Smooth muscle cell (in vitro differentiated cells): ENCODE measurements around the gene ARHGAP45. TPM values are rescaled to one million over a fixed set of nuclear protein-coding genes. Genes with fewer than 3 reads are reported as not detected.

Experiments
- DNase-seq: peaks from one replicate; lab custom pipeline; 2025; ENCODE audit not compliant: unreplicated experiment; lab: John Stamatoyannopoulos, UW
- H2AFZ ChIP-seq: fragments of 200-600 bp; sonication (generic); 2 replicates; pipeline ENCODE4 v1.6.0; 2016; ENCODE audit warnings: antibody characterized with exemption, low read depth, mild to moderate bottlenecking
- H3F3A ChIP-seq: fragments of 200-600 bp; sonication (generic); 2 replicates; pipeline ENCODE4 v1.6.0; 2017; ENCODE audit warnings: antibody characterized with exemption, low read depth
- H3K27ac ChIP-seq: fragments of 200-600 bp; sonication (generic); 2 replicates; pipeline ENCODE4 v1.5.1; 2016; ENCODE audit warnings: low read depth, mild to moderate bottlenecking
- H3K27me3 ChIP-seq: fragments of 200-600 bp; sonication (generic); 2 replicates; pipeline ENCODE4 v1.6.1; 2016; ENCODE audit warnings: low read depth, mild to moderate bottlenecking
- H3K36me3 ChIP-seq: fragments of 200-600 bp; sonication (generic); 2 replicates; pipeline ENCODE4 v1.5.1; 2016; ENCODE audit warnings: low read depth
- H3K4me1 ChIP-seq: fragments of 200-600 bp; sonication (generic); 2 replicates; pipeline ENCODE4 v1.5.1; 2016; ENCODE audit warnings: low read depth
- H3K4me2 ChIP-seq: fragments of 200-600 bp; sonication (generic); 2 replicates; pipeline ENCODE4 v1.6.0; 2016; ENCODE audit warnings: mild to moderate bottlenecking
- H3K4me3 ChIP-seq: fragments of 200-600 bp; sonication (generic); 2 replicates; pipeline ENCODE4 v1.5.1; 2016; ENCODE audit warnings: mild to moderate bottlenecking
- H3K79me2 ChIP-seq: fragments of 200-600 bp; sonication (generic); 2 replicates; pipeline ENCODE4 v1.6.0; 2016; ENCODE audit warnings: low read depth, mild to moderate bottlenecking
- H3K9ac ChIP-seq: fragments of 200-600 bp; sonication (generic); 2 replicates; pipeline ENCODE4 v1.6.0; 2016; ENCODE audit warnings: low read depth
- H3K9me3 ChIP-seq: fragments of 200-600 bp; sonication (generic); replicated peaks from 2 replicates; pipeline ENCODE4 v1.5.1; 2016; ENCODE audit warnings: low read depth
- H4K20me1 ChIP-seq: fragments of 200-600 bp; sonication (generic); 2 replicates; pipeline ENCODE4 v1.6.0; 2016; ENCODE audit warnings: low read depth
- CTCF ChIP-seq: fragments of 200-600 bp; sonication (generic); IDR thresholded peaks from 2 replicates; pipeline ENCODE4 v1.5.1; 2017; ENCODE audit warnings: borderline replicate concordance, mild to moderate bottlenecking, antibody characterized with exemption; ENCODE audit not compliant: insufficient read depth, poor library complexity, severe bottlenecking
- WGBS: methylation state at CpG from one replicate; pipeline ENCODE4 v1.1.7; 2016; ENCODE audit warnings: low lambda C conversion rate; 5-methylcytosine and 5-hydroxymethylcytosine counted together
- polyA plus RNA-seq: library from polyadenylated mRNA; unstranded; fragments of >200 nt; fragmentation: Nextera tagmentation; extraction: Ambion mirVana; gene quantifications from 2 replicates; pipeline ENCODE4 v1.2.1, GENCODE V29; 2016
- total RNA-seq: library from RNA; depleted of rRNA; stranded (reverse); fragments of >200 nt; gene quantifications from 2 replicates; pipeline ENCODE4 v1.2.3, GENCODE V29; 2014

Gene ARHGAP45
- total and polyA plus RNA-seq, 2 experiments from 2014 or later, result 4.4 to 8.0 TPM

- no peak overlapping the region for H3K4me3 ChIP-seq
- H3K27ac ChIP-seq, result no peak overlapping the region
- no peaks in the 10 kb centered on the region for H3K4me1 ChIP-seq
- peaks cover 14% of the 10 kb centered on the region for H3K36me3 ChIP-seq
- H3K79me2 ChIP-seq, result no peaks in the 10 kb centered on the region
- no peak overlapping the region for H3K4me2 ChIP-seq
- H3F3A ChIP-seq, result no peaks in the 10 kb centered on the region
- WGBS, result 92% methylated on average over 17 of the region's 17 CpGs
- H3K9ac ChIP-seq, result no peak overlapping the region
- peaks cover 4% of the 10 kb centered on the region for H3K9me3 ChIP-seq
- H2AFZ ChIP-seq, result no peak overlapping the region
- no peaks in the 10 kb centered on the region for H3K27me3 ChIP-seq
- H4K20me1 ChIP-seq, result no peaks in the 10 kb centered on the region
- no peak for DNase-seq
- TF ChIP-seq CTCF, result no peak
Observed at GRCh38 chr19:1051791-1052190, 15.2 kb upstream of the ARHGAP45 start.

DNA sequence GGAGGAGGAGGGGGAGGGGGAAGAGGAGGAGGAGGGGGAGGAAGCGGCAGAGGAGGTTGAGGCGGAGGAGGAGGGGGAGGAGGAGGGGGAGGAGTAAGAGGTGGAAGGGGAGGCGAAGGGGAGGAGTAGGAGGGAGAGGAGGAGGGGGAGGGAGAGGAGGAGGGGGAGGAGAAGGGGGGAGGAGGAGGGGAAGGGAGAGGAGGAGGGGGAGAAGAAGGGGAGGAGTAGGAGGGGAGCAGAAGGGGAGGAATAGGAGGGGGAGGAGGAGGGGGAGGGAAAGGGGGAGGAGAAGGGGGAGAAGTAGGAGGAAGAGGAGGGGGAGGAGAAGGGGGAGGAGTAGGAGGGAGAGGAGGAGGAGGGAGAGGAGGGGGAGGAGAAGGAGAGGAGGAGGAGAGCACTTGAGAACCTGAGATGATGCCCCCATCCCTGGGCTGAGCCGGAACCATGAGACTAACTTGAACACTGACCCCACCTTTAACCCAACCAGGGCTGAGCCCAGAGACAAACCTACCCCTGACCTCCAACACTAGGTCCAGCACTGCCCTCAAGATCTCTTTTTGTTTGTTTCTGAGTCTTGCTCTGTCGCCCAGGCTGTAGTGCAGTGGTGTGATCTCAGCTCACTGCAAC lies 14.5 kb upstream of the ARHGAP45 start:
- Histone ChIP-seq H3K27me3 (no peaks in the 10 kb centered on the region), H3K36me3 (peaks cover 20% of the 10 kb centered on the region), H2AFZ (no peak overlapping the region), H3K27ac (no peak overlapping the region), H3K9ac (no peak overlapping the region), H3K9me3 (peaks cover 11% of the 10 kb centered on the region), H3K4me3 (no peak overlapping the region), H4K20me1 (no peaks in the 10 kb centered on the region), H3K4me2 (no peak overlapping the region), H3F3A (no peaks in the 10 kb centered on the region), H3K4me1 (no peaks in the 10 kb centered on the region), H3K79me2 (no peaks in the 10 kb centered on the region)
- 79% methylated on average over 1 of the region's 5 CpGs for WGBS
- DNase-seq, result no peak
- TF ChIP-seq CTCF, result no peak

- peaks cover 17% of the 10 kb centered on the region for H3K9me3 ChIP-seq
- no peak overlapping the region for H3K4me2 ChIP-seq
- no peak overlapping the region for H2AFZ ChIP-seq
- H3K9ac ChIP-seq, result no peak overlapping the region
- no peak for TF ChIP-seq CTCF
- H3K79me2 ChIP-seq, result no peaks in the 10 kb centered on the region
- no peaks in the 10 kb centered on the region for H3K27me3 ChIP-seq
- no peak overlapping the region for H3K27ac ChIP-seq
- H3K4me3 ChIP-seq, result no peak overlapping the region
- no peaks in the 10 kb centered on the region for H3F3A ChIP-seq
- H3K4me1 ChIP-seq, result no peaks in the 10 kb centered on the region
- H3K36me3 ChIP-seq, result peaks cover 26% of the 10 kb centered on the region
- no peaks in the 10 kb centered on the region for H4K20me1 ChIP-seq
- no peak for DNase-seq
- 95% methylated on average over 31 of the region's 31 CpGs for WGBS
Observed at GRCh38 chr19:1053176-1054101, 13.5 kb upstream of the ARHGAP45 start.
